Natural killer cell (primary cell): ENCODE measurements around the gene C17orf67. TPM values are rescaled to one million over a fixed set of nuclear protein-coding genes. Genes with fewer than 3 reads are reported as not detected.

ENCODE experiments used
- ATAC-seq, 3 donors: fragments of 150-1000 bp in 2 of 3; fragments of 200-7000 bp in 1 of 3; cut with Tn5 transposase; 1 replicate in 1 of 3; 2 replicates in 2 of 3; pipeline ENCODE4 v1.10.0; 2021; ENCODE audit warnings: mild to moderate bottlenecking in 2 of 3, moderate library complexity in 2 of 3
- DNase-seq, 2 donors: peaks; one replicate each; pipeline versions ENCODE4 v3.0.0 to v3.0.0-alpha.2; 2013 to 2021; ENCODE audit warnings: mixed read lengths in 1 of 2
- H3K27ac ChIP-seq: one replicate; pipeline ENCODE4 v1.5.1; 2013; ENCODE audit warnings: mild to moderate bottlenecking, low read length
- H3K27me3 ChIP-seq: one replicate; pipeline ENCODE4 v1.6.1; 2013; ENCODE audit warnings: low read length; ENCODE audit not compliant: control insufficient read depth, insufficient read depth
- H3K36me3 ChIP-seq: one replicate; pipeline ENCODE4 v1.6.1; 2013; ENCODE audit warnings: low read length; ENCODE audit not compliant: control insufficient read depth, insufficient read depth
- H3K4me1 ChIP-seq: one replicate; pipeline ENCODE4 v1.6.1; 2013; ENCODE audit warnings: low read length; ENCODE audit not compliant: control insufficient read depth, insufficient read depth
- H3K4me3 ChIP-seq: one replicate; pipeline ENCODE4 v1.5.1; 2013; ENCODE audit warnings: low read length
- H3K9me3 ChIP-seq: one replicate; pipeline ENCODE4 v1.6.1; 2013; ENCODE audit warnings: low read length; ENCODE audit not compliant: control insufficient read depth, insufficient read depth
- H3K27ac Mint-ChIP-seq, 2 donors: one replicate each; pipeline ENCODE4 v1.8.0; 2022; ENCODE audit warnings: mild to moderate bottlenecking in 2 of 2, mixed read lengths in 2 of 2, moderate library complexity in 1 of 2
- H3K27me3 Mint-ChIP-seq, 2 donors: one replicate each; pipeline ENCODE4 v1.8.0; 2022; ENCODE audit warnings: low read depth in 2 of 2, mixed read lengths in 2 of 2
- H3K36me3 Mint-ChIP-seq: one replicate; pipeline ENCODE4 v1.8.0; 2022; ENCODE audit warnings: mixed read lengths
- H3K4me1 Mint-ChIP-seq, 2 donors: one replicate each; pipeline ENCODE4 v1.8.0; 2022; ENCODE audit warnings: mixed read lengths in 2 of 2
- H3K4me3 Mint-ChIP-seq: one replicate; pipeline ENCODE4 v1.8.0; 2022; ENCODE audit warnings: mild to moderate bottlenecking, moderate library complexity, mixed read lengths
- H3K9me3 Mint-ChIP-seq, 2 donors: one replicate each; pipeline ENCODE4 v1.8.0; 2022; ENCODE audit warnings: mixed read lengths in 2 of 2
- WGBS: methylation state at CpG from one replicate; pipeline ENCODE4 v1.1.7; 2013; ENCODE audit warnings: missing lambda C conversion rate; ENCODE audit not compliant: insufficient coverage; 5-methylcytosine and 5-hydroxymethylcytosine counted together
- intact Hi-C: fragments of 100-400 bp; cut with micrococcal nuclease; formaldehyde crosslinking; loops from one replicate; pipeline ENCODE4 v1.14.2; 2022
- total RNA-seq, 4 donors: library from RNA; stranded (reverse); fragments of 120-200 nt in 1 of 4; gene quantifications; one replicate each; pipeline versions ENCODE4 v1.2.3 to v1.2.4, GENCODE V29; 2013 to 2022
- TF ChIP-seq, protein P1 (sequence below): fragments of 200-600 bp; IDR thresholded peaks from one replicate; pipeline ENCODE4 v1.8.0; 2022; ENCODE audit warnings: antibody characterized with exemption

C17orf67 gene
- total RNA-seq, 3 donors from 2014 or later (not counting 1 experiment from before 2014, with no cell fraction given), result 3.4 to 4.8 (median 3.5) TPM

DNA sequence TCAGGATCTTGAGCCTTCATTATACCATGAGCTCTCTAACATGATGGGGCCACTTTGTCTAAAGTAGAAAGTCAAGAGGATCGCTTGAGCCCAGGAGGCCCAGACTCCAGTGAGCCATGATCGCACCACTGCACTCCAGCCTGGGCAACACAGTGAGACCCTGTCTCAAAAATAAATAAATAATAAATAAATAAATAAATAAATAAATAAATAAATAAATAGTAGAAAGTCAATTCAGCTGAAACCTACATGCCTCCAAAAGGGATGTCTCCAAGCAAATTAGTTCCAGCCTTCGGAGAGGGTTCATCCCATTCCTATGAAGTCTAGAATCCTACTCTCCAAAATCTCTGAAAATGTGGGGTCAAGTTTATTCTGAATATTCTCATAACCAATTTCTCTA lies 26.0 kb downstream of the C17orf67 start:
- Histone ChIP-seq H3K4me1 (no peaks in the 10 kb centered on the region), H3K36me3 (no peaks in the 10 kb centered on the region), H3K27ac (no peak overlapping the region), H3K27me3 (no peaks in the 10 kb centered on the region), H3K9me3 (no peaks in the 10 kb centered on the region), H3K4me3 (no peak overlapping the region)
- Mint-ChIP-seq H3K4me1 (no peaks in the 10 kb centered on the region), H3K4me3 (no peak overlapping the region), H3K27me3 (peaks cover 0 to 3% of the 10 kb centered on the region in 2 donors), H3K27ac (no peak overlapping the region), H3K36me3 (no peaks in the 10 kb centered on the region), H3K9me3 (no peaks in the 10 kb centered on the region)
- WGBS, result 100% methylated on average over 2 of the region's 3 CpGs
- DNase-seq (no peak), ATAC-seq (no peak)
- TF ChIP-seq, protein P1, sequence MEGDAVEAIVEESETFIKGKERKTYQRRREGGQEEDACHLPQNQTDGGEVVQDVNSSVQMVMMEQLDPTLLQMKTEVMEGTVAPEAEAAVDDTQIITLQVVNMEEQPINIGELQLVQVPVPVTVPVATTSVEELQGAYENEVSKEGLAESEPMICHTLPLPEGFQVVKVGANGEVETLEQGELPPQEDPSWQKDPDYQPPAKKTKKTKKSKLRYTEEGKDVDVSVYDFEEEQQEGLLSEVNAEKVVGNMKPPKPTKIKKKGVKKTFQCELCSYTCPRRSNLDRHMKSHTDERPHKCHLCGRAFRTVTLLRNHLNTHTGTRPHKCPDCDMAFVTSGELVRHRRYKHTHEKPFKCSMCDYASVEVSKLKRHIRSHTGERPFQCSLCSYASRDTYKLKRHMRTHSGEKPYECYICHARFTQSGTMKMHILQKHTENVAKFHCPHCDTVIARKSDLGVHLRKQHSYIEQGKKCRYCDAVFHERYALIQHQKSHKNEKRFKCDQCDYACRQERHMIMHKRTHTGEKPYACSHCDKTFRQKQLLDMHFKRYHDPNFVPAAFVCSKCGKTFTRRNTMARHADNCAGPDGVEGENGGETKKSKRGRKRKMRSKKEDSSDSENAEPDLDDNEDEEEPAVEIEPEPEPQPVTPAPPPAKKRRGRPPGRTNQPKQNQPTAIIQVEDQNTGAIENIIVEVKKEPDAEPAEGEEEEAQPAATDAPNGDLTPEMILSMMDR, result no peak
- intact Hi-C loops, result no loop called here

DNA sequence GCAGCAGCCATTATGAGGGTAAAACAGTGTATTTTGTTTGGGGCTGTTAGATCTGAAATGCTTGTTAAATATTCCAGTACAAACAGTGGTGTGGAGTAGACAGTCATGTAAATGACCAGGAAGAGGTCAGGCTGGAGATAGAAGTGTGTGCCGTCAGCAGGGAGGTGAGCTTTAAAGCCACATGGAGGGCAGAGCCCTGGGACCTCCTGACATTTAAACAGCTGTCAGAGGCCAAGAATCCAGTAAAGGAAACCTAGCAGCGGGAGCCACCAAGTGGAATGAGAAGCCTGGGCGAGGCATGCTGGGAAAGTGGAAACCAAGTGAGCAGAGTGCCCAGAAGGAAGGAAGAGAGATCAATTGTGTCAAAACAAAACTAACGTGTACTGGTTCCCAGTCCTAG lies 26.8 kb downstream of the C17orf67 start:
- Mint-ChIP-seq H3K9me3 (no peaks in the 10 kb centered on the region), H3K36me3 (no peaks in the 10 kb centered on the region), H3K4me3 (no peak overlapping the region), H3K27ac (no peak overlapping the region), H3K4me1 (no peaks in the 10 kb centered on the region), H3K27me3 (no peaks in the 10 kb centered on the region)
- Histone ChIP-seq H3K4me1 (no peaks in the 10 kb centered on the region), H3K27me3 (no peaks in the 10 kb centered on the region), H3K36me3 (no peaks in the 10 kb centered on the region), H3K27ac (no peak overlapping the region), H3K9me3 (no peaks in the 10 kb centered on the region), H3K4me3 (no peak overlapping the region)
- DNase-seq (no peak), ATAC-seq (no peak)
- WGBS, result 90% methylated on average over 4 of the region's 4 CpGs
- intact Hi-C loops, result no loop called here
- TF ChIP-seq, protein P1, result no peak

DNA sequence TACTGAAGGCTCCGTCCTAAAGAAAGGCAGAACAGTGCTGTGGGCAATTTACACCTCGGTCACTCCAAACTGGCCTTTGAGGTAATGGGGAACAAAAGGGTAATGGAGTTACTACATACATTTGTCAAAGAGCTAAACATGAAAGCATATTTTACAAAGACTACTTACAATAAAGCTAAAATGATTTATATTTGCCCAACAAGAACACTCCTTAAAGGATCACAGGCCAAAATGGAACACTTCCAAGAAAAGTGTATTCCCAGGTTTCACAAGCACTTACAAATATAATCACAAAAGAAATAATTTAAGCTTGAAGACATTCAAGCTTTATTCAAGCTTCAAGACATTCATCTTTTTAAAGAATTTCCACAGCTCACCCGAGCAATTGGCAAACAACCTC lies 29.3 kb downstream of the C17orf67 start:
- Mint-ChIP-seq H3K36me3 (no peaks in the 10 kb centered on the region), H3K27ac (no peak overlapping the region), H3K27me3 (no peaks in the 10 kb centered on the region), H3K4me1 (no peaks in the 10 kb centered on the region), H3K4me3 (no peak overlapping the region), H3K9me3 (no peaks in the 10 kb centered on the region)
- H3K9me3 ChIP-seq, result no peaks in the 10 kb centered on the region
- DNase-seq (no peak), ATAC-seq (no peak)
- no peaks in the 10 kb centered on the region for H3K36me3 ChIP-seq
- no peaks in the 10 kb centered on the region for H3K4me1 ChIP-seq
- H3K27ac ChIP-seq, result no peak overlapping the region
- TF ChIP-seq, protein P1, result no peak
- H3K4me3 ChIP-seq, result no peak overlapping the region
- WGBS, result 95% methylated on average over 2 of the region's 3 CpGs
- H3K27me3 ChIP-seq, result no peaks in the 10 kb centered on the region
- intact Hi-C loops, result no loop called here

DNA sequence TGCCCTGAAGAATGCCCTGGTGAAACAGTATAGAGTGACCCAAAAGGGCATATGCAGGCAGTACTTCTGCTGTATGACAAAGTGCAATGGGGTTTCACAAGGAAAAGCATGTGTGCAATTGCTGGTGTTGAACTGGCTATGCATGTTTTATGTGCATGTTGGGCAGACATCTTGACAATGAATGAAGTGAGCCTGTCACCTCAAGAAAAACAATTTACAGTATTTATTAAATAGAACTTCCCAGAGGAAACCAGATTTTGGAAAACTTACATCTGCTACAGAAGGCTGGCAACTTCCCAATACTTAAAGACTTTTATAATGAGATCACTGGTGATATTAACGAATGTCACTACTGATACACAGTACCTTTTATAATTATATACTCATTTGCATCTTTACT lies 30.6 kb downstream of the C17orf67 start:
- no peak overlapping the region for H3K27ac ChIP-seq
- no peak overlapping the region for H3K4me3 ChIP-seq
- Mint-ChIP-seq H3K4me1 (no peaks in the 10 kb centered on the region), H3K36me3 (no peaks in the 10 kb centered on the region), H3K9me3 (no peaks in the 10 kb centered on the region), H3K27me3 (no peaks in the 10 kb centered on the region), H3K4me3 (no peak overlapping the region), H3K27ac (no peak overlapping the region)
- no peaks in the 10 kb centered on the region for H3K27me3 ChIP-seq
- no CpG with 5 or more reads among the region's 1 CpG for WGBS
- TF ChIP-seq, protein P1, result no peak
- no peaks in the 10 kb centered on the region for H3K36me3 ChIP-seq
- no peaks in the 10 kb centered on the region for H3K4me1 ChIP-seq
- intact Hi-C loops, result no loop called here
- DNase-seq (no peak), ATAC-seq (no peak)
- H3K9me3 ChIP-seq, result no peaks in the 10 kb centered on the region
